ENCODE measurements around the gene ARHGEF12.

Gene ARHGEF12

DNA sequence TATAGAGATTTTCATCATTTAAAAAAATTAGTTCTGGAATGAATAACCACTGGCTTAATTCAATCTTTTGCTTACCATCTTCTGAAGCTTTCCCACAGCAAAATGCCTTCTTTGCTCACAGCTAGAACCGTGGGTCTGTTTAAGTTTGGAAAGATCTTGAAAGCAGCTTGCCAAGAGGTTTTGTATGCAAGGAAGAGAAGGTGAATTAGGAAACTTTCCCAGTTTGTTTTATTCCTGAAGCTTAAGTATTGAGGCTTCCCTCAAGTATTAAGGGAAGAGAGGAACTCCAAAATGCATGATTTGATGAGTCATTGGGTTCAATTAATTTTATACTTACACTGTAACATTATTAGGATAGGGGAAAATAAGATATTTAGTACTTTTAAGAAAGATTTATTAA lies 1.9 kb upstream of the ARHGEF12 start:
- WGBS (ENCODE audit: extremely low coverage, insufficient coverage, low lambda C conversion rate) = no CpG with 5 or more reads among the region's 1 CpG
- H3K18ac ChIP-seq (ENCODE audit: low read length) = no peak overlapping the region

DNA sequence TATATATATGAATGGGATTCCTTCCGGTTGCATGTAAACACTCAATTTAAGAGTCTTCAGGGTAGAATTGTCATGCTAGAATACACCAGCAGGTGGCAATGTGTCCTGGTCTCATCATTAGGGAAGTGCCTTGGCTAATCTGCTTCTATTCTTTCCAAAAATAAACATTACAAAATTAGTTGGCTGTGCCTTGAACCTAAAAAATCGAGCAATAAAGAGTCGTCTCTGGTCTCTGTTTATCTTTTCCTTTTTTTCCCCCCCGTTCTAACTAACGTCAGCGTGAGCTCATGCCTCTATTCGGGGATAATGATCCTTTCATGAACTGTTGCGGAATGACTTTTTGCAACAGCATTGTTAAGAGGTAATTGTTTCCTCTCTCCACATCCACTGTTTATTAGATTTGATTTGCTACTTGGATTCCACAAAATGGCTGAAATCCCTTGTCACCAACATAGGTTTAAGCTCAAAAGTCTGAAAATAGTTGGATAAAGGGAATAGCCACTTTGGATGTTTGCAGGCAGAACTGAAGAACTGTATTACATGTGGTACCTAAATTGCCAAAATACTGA lies 1.2 kb upstream of the ARHGEF12 start:
- Histone ChIP-seq H3K27ac (ENCODE audit: low read depth, low read length) (no peak overlapping the region), H3K4me3 (ENCODE audit: low read length) (no peak overlapping the region), H3K27me3 (ENCODE audit: insufficient read depth, low read length, poor library complexity) (no peaks in the 10 kb centered on the region), H3K36me3 (ENCODE audit: control insufficient read depth, insufficient read depth, low read length) (no peaks in the 10 kb centered on the region), H3K23ac (ENCODE audit: low read length) (no peak overlapping the region), H3K79me2 (ENCODE audit: control insufficient read depth, insufficient read depth, low read length) (peaks cover 22% of the 10 kb centered on the region), H3K79me1 (ENCODE audit: low read length) (peaks cover 8% of the 10 kb centered on the region), H3K4me2 (ENCODE audit: low read length) (peak overlapping the region; percentile 66), H4K8ac (ENCODE audit: low read depth, low read length) (no peak overlapping the region), H4K5ac (ENCODE audit: low read length) (no peak overlapping the region), H3K56ac (ENCODE audit: low read length) (no peak overlapping the region), H3K4me1 (ENCODE audit: control insufficient read depth, low read depth, low read length) (peaks cover 6% of the 10 kb centered on the region), H2AK5ac (ENCODE audit: low read length) (no peak overlapping the region), H3K18ac (ENCODE audit: low read length) (no peak overlapping the region), H3K9ac (ENCODE audit: low read length) (peak overlapping the region; percentile 68), H3K4ac (ENCODE audit: low read depth, low read length) (no peak overlapping the region), H2BK15ac (replicated peaks; ENCODE audit: low read depth) (no peak overlapping the region), H2BK5ac (ENCODE audit: low read length) (no peak overlapping the region), H2BK120ac (ENCODE audit: low read depth, low read length) (no peak overlapping the region)
- WGBS (ENCODE audit: extremely low coverage, insufficient coverage, low lambda C conversion rate) = no CpG with 5 or more reads among the region's 8 CpGs
- peak; percentile 75 for DNase-seq

More for the DNA sequence above, 1.9 kb upstream of the ARHGEF12 start:
- peaks cover 3% of the 10 kb centered on the region for H3K4me1 ChIP-seq (ENCODE audit: control insufficient read depth, low read depth, low read length)
- H2AK5ac ChIP-seq (ENCODE audit: low read length) = no peak overlapping the region
- no peak overlapping the region for H3K4me3 ChIP-seq (ENCODE audit: low read length)
- H3K79me2 ChIP-seq (ENCODE audit: control insufficient read depth, insufficient read depth, low read length) = peaks cover 16% of the 10 kb centered on the region
- no peak for DNase-seq
- H2BK15ac ChIP-seq (replicated peaks; ENCODE audit: low read depth) = no peak overlapping the region
- H3K23ac ChIP-seq (ENCODE audit: low read length) = no peak overlapping the region
- H2BK5ac ChIP-seq (ENCODE audit: low read length) = no peak overlapping the region
- no peaks in the 10 kb centered on the region for H3K36me3 ChIP-seq (ENCODE audit: control insufficient read depth, insufficient read depth, low read length)
- no peak overlapping the region for H4K5ac ChIP-seq (ENCODE audit: low read length)
- no peak overlapping the region for H3K56ac ChIP-seq (ENCODE audit: low read length)
- H3K79me1 ChIP-seq (ENCODE audit: low read length) = peaks cover 6% of the 10 kb centered on the region
- H3K4me2 ChIP-seq (ENCODE audit: low read length) = no peak overlapping the region
- no peaks in the 10 kb centered on the region for H3K27me3 ChIP-seq (ENCODE audit: insufficient read depth, low read length, poor library complexity)
- no peak overlapping the region for H3K9ac ChIP-seq (ENCODE audit: low read length)
- H4K8ac ChIP-seq (ENCODE audit: low read depth, low read length) = no peak overlapping the region
- H3K27ac ChIP-seq (ENCODE audit: low read depth, low read length) = no peak overlapping the region
- no peak overlapping the region for H3K4ac ChIP-seq (ENCODE audit: low read depth, low read length)
- H2BK120ac ChIP-seq (ENCODE audit: low read depth, low read length) = no peak overlapping the region

DNA sequence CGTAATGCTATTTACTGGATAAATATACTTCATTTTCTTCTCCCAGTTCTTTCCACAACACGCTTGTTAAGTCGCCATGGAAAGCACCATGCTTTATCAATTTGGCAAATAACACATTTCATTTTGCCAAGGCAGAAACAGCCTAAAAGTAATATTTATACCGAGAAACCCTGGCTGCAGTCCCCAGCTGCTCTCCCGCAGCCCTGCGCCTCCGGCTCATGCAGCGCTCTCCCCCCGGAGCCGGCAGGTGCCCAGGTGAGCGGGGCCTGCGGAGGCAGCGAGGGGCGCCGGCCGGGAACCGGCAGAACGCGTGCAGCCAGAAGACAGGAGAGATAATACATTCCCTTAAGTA lies 681 bp upstream of the ARHGEF12 start:
- H3K79me1 ChIP-seq (ENCODE audit: low read length) = peaks cover 8% of the 10 kb centered on the region
- peaks cover 6% of the 10 kb centered on the region for H3K4me1 ChIP-seq (ENCODE audit: control insufficient read depth, low read depth, low read length)
- no peak overlapping the region for H2BK15ac ChIP-seq (replicated peaks; ENCODE audit: low read depth)
- H3K56ac ChIP-seq (ENCODE audit: low read length) = peak overlapping the region; percentile 80
- no peak overlapping the region for H3K23ac ChIP-seq (ENCODE audit: low read length)
- peak overlapping the region; percentile 66 for H3K4me2 ChIP-seq (ENCODE audit: low read length)
- peak overlapping the region; percentile 92 for H3K27ac ChIP-seq (ENCODE audit: low read depth, low read length)
- no peak overlapping the region for H2AK5ac ChIP-seq (ENCODE audit: low read length)
- DNase-seq = no peak
- H4K5ac ChIP-seq (ENCODE audit: low read length) = no peak overlapping the region
- WGBS (ENCODE audit: extremely low coverage, insufficient coverage, low lambda C conversion rate) = no CpG with 5 or more reads among the region's 19 CpGs
- no peaks in the 10 kb centered on the region for H3K27me3 ChIP-seq (ENCODE audit: insufficient read depth, low read length, poor library complexity)
- H2BK5ac ChIP-seq (ENCODE audit: low read length) = no peak overlapping the region
- H2BK120ac ChIP-seq (ENCODE audit: low read depth, low read length) = no peak overlapping the region
- no peak overlapping the region for H4K8ac ChIP-seq (ENCODE audit: low read depth, low read length)
- peak overlapping the region; percentile 68 for H3K9ac ChIP-seq (ENCODE audit: low read length)
- H3K36me3 ChIP-seq (ENCODE audit: control insufficient read depth, insufficient read depth, low read length) = no peaks in the 10 kb centered on the region
- H3K79me2 ChIP-seq (ENCODE audit: control insufficient read depth, insufficient read depth, low read length) = peaks cover 24% of the 10 kb centered on the region
- H3K4ac ChIP-seq (ENCODE audit: low read depth, low read length) = peak overlapping the region; percentile 75
- peak overlapping the region; percentile 58 for H3K4me3 ChIP-seq (ENCODE audit: low read length)
- H3K18ac ChIP-seq (ENCODE audit: low read length) = peak overlapping the region; percentile 78

DNA sequence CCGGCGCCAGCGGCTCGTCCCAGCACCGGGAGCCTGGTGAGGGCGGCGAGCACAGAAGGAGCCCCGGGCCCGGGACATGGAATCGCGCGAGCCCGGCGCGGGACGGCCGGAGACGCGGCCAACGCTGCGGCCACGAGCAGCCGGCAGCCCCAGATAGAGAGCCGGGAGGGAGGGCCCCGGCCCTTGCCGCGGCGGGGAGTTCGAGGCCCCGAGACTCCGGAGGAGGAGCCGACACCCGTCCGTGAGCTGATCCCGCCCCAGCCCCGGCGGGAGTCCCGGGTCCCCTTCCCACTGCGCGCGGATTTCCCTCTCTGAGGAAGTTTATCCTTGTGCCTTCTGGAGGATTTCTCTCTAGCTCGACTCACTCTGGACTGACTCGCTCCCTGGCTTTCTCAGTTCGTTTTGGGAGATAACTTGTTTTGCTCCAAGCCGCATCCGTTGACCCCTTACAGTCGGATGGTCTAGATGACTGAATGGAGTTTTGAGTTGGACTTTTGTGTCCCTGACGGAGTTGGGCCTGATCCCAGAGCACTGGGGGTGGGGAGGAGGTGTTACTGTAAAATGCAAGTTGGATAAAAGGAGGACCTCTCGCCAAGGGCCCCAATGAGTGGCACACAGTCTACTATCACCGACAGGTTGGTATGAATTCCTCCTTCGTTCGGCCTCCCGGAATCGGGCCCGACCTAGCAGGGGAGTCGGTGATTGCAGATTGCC lies 585 bp downstream of the ARHGEF12 start:
- Histone ChIP-seq H4K8ac (ENCODE audit: low read depth, low read length) (peak overlapping the region; percentile 97), H3K79me1 (ENCODE audit: low read length) (peaks cover 10% of the 10 kb centered on the region), H3K4me2 (ENCODE audit: low read length) (peak overlapping the region; percentile 79), H3K79me2 (ENCODE audit: control insufficient read depth, insufficient read depth, low read length) (peaks cover 26% of the 10 kb centered on the region), H3K4ac (ENCODE audit: low read depth, low read length) (peak overlapping the region; percentile 97), H4K5ac (ENCODE audit: low read length) (no peak overlapping the region), H2BK120ac (ENCODE audit: low read depth, low read length) (peak overlapping the region; percentile 76), H3K56ac (ENCODE audit: low read length) (peak overlapping the region; percentile 92), H3K27ac (ENCODE audit: low read depth, low read length) (peak overlapping the region; percentile 96), H3K4me1 (ENCODE audit: control insufficient read depth, low read depth, low read length) (peaks cover 6% of the 10 kb centered on the region), H3K18ac (ENCODE audit: low read length) (peak overlapping the region; percentile 99), H2BK5ac (ENCODE audit: low read length) (no peak overlapping the region), H3K4me3 (ENCODE audit: low read length) (peak overlapping the region; percentile 40), H3K23ac (ENCODE audit: low read length) (peak overlapping the region; percentile 9), H3K27me3 (ENCODE audit: insufficient read depth, low read length, poor library complexity) (no peaks in the 10 kb centered on the region), H3K36me3 (ENCODE audit: control insufficient read depth, insufficient read depth, low read length) (no peaks in the 10 kb centered on the region), H3K9ac (ENCODE audit: low read length) (peak overlapping the region; percentile 66), H2AK5ac (ENCODE audit: low read length) (no peak overlapping the region), H2BK15ac (replicated peaks; ENCODE audit: low read depth) (no peak overlapping the region)
- WGBS (ENCODE audit: extremely low coverage, insufficient coverage, low lambda C conversion rate) = no CpG with 5 or more reads among the region's 56 CpGs
- DNase-seq = peak; percentile 67

DNA sequence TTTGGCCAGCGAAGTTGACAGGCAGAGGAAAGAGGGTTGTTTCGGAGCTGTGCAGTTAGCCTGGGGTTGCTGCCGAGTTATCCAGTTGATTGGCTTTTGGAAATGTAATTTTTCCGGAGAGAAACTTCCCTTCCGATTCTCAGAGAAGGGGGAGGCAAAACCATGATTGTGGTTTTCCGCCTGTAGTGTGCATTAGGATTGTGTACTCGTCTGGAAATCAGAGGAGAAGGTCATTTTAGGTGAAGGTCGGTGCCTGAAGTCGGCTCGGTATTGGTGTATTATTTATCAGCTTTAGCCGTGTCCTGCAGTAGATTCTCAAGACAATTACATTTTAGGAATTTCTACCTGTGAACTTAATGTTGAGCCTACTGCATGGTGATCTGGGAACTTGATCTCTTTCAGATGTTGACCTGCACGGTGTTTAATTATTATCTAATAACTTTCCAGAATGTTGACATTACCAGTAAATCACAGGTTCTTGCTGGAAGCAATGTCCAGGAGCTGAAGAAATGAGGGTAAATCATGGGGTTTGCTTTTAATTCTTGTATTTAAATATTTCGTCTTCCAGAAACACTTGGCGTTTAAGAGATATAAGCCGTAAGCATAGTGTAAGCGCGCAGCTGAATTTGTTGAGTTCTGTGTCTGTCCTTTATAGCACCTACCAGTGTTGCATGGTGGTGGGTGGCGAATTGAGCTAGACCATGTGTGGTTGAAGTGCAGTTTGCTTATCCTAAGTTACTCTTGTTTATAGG lies 1.3 kb downstream of the ARHGEF12 start:
- peak overlapping the region; percentile 79 for H3K4me2 ChIP-seq (ENCODE audit: low read length)
- peaks cover 6% of the 10 kb centered on the region for H3K4me1 ChIP-seq (ENCODE audit: control insufficient read depth, low read depth, low read length)
- no peak overlapping the region for H2BK5ac ChIP-seq (ENCODE audit: low read length)
- H2BK15ac ChIP-seq (replicated peaks; ENCODE audit: low read depth) = no peak overlapping the region
- peak overlapping the region; percentile 66 for H3K9ac ChIP-seq (ENCODE audit: low read length)
- peaks cover 29% of the 10 kb centered on the region for H3K79me2 ChIP-seq (ENCODE audit: control insufficient read depth, insufficient read depth, low read length)
- H3K27ac ChIP-seq (ENCODE audit: low read depth, low read length) = no peak overlapping the region
- WGBS (ENCODE audit: extremely low coverage, insufficient coverage, low lambda C conversion rate) = no CpG with 5 or more reads among the region's 18 CpGs
- H3K79me1 ChIP-seq (ENCODE audit: low read length) = peaks cover 10% of the 10 kb centered on the region
- no peaks in the 10 kb centered on the region for H3K36me3 ChIP-seq (ENCODE audit: control insufficient read depth, insufficient read depth, low read length)
- H4K8ac ChIP-seq (ENCODE audit: low read depth, low read length) = no peak overlapping the region
- no peaks in the 10 kb centered on the region for H3K27me3 ChIP-seq (ENCODE audit: insufficient read depth, low read length, poor library complexity)
- H3K4ac ChIP-seq (ENCODE audit: low read depth, low read length) = no peak overlapping the region
- peak overlapping the region; percentile 92 for H3K56ac ChIP-seq (ENCODE audit: low read length)
- DNase-seq = no peak
- no peak overlapping the region for H2AK5ac ChIP-seq (ENCODE audit: low read length)
- peak overlapping the region; percentile 9 for H3K23ac ChIP-seq (ENCODE audit: low read length)
- H3K18ac ChIP-seq (ENCODE audit: low read length) = peak overlapping the region; percentile 16
- no peak overlapping the region for H4K5ac ChIP-seq (ENCODE audit: low read length)
- H3K4me3 ChIP-seq (ENCODE audit: low read length) = peak overlapping the region; percentile 40
- H2BK120ac ChIP-seq (ENCODE audit: low read depth, low read length) = no peak overlapping the region

Measured in mesendoderm (in vitro differentiated cells).